Measurements from ENCODE around the gene FAM193A.
A peak's percentile ranks its signal among the peaks of the same experiment; 100 is the strongest.

Gene FAM193A

DNA sequence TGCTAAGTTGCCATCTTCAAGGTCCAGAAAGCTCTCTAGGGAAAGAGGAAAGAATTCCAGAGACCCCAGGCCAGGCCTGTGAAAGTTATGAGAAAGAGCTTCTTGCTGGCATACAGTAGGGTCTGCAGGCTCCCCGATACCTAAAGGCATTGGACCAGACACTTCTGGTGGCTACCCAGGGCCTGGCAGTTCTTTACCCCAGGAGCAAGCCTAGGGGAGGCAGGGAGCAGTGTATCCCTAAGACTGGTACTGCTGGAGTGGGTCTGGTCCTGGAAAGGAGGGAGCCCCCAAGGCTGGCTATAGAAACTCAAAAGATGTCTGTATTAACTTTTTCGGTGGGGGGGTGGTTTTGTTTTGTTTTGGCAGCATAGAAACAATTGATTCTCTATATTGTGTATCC, 19.8 kb upstream of the FAM193A start:
- Histone ChIP-seq H3K27ac (ENCODE audit: low read length, poor library complexity, severe bottlenecking) (no peak overlapping the region), H2BK5ac (ENCODE audit: low read depth, low read length, poor library complexity, severe bottlenecking) (no peak overlapping the region), H3K9ac (ENCODE audit: low read length) (no peak overlapping the region), H3K9me3 (ENCODE audit: control insufficient read depth, low read length) (no peaks in the 10 kb centered on the region), H3K36me3 (ENCODE audit: control insufficient read depth in 1 of 2, insufficient read depth in 2 of 2, low read depth in 1 of 2, low read length in 2 of 2) (peaks cover 53 to 66% of the 10 kb centered on the region in 2 experiments), H2BK120ac (ENCODE audit: low read depth, low read length) (no peak overlapping the region), H2BK12ac (ENCODE audit: low read length in 2 of 2) (no peak overlapping the region), H3K4me1 (ENCODE audit: control insufficient read depth, insufficient read depth, low read depth, low read length) (no peaks in the 10 kb centered on the region), H2AK5ac (ENCODE audit: low read length, severe bottlenecking) (no peak overlapping the region), H4K91ac (ENCODE audit: low read length) (no peak overlapping the region), H3K79me1 (replicated peaks; ENCODE audit: low read length, poor library complexity, severe bottlenecking) (peaks cover 25% of the 10 kb centered on the region), H3K4me3 (ENCODE audit: insufficient read depth in 1 of 2, low read depth in 1 of 2, low read length in 2 of 2) (no peak overlapping the region), H3K4ac (ENCODE audit: low read depth in 1 of 2, low read length in 2 of 2) (no peak overlapping the region), H3K27me3 (ENCODE audit: control insufficient read depth in 1 of 2, insufficient read depth in 1 of 2, low read length in 2 of 2) (no peaks in the 10 kb centered on the region), H2BK15ac (ENCODE audit: low read depth, poor library complexity, severe bottlenecking) (no peak overlapping the region), H3K23ac (ENCODE audit: low read length in 2 of 2) (no peak overlapping the region), H3K4me2 (ENCODE audit: low read length, poor library complexity, severe bottlenecking) (no peak overlapping the region), H3K14ac (ENCODE audit: low read length in 2 of 2) (no peak overlapping the region), H3K18ac (ENCODE audit: low read depth in 1 of 2, low read length in 2 of 2) (no peak overlapping the region), H2AFZ (ENCODE audit: low read depth, low read length) (no peak overlapping the region), H4K8ac (ENCODE audit: low read length) (no peak overlapping the region)
- no peak for DNase-seq
- 100% methylated on average over 1 of the region's 2 CpGs for WGBS

- Histone ChIP-seq H2BK15ac (ENCODE audit: low read depth, poor library complexity, severe bottlenecking) (no peak overlapping the region), H2BK12ac (ENCODE audit: low read length in 2 of 2) (no peak overlapping the region), H3K4ac (ENCODE audit: low read depth in 1 of 2, low read length in 2 of 2) (no peak overlapping the region), H2BK120ac (ENCODE audit: low read depth, low read length) (no peak overlapping the region), H3K36me3 (ENCODE audit: control insufficient read depth in 1 of 2, insufficient read depth in 2 of 2, low read depth in 1 of 2, low read length in 2 of 2) (peaks cover 0 to 2% of the 10 kb centered on the region in 2 experiments), H2BK5ac (ENCODE audit: low read depth, low read length, poor library complexity, severe bottlenecking) (no peak overlapping the region), H3K4me1 (ENCODE audit: control insufficient read depth, insufficient read depth, low read depth, low read length) (no peaks in the 10 kb centered on the region), H3K4me2 (ENCODE audit: low read length, poor library complexity, severe bottlenecking) (no peak overlapping the region), H3K79me1 (replicated peaks; ENCODE audit: low read length, poor library complexity, severe bottlenecking) (no peaks in the 10 kb centered on the region), H4K8ac (ENCODE audit: low read length) (no peak overlapping the region), H3K9me3 (ENCODE audit: control insufficient read depth, low read length) (no peaks in the 10 kb centered on the region), H3K27me3 (ENCODE audit: control insufficient read depth in 1 of 2, insufficient read depth in 1 of 2, low read length in 2 of 2) (no peaks in the 10 kb centered on the region), H2AK5ac (ENCODE audit: low read length, severe bottlenecking) (no peak overlapping the region), H3K14ac (ENCODE audit: low read length in 2 of 2) (no peak overlapping the region), H4K91ac (ENCODE audit: low read length) (no peak overlapping the region), H3K4me3 (ENCODE audit: insufficient read depth in 1 of 2, low read depth in 1 of 2, low read length in 2 of 2) (no peak overlapping the region), H2AFZ (ENCODE audit: low read depth, low read length) (no peak overlapping the region), H3K9ac (ENCODE audit: low read length) (no peak overlapping the region), H3K23ac (ENCODE audit: low read length in 2 of 2) (no peak overlapping the region), H3K27ac (ENCODE audit: low read length, poor library complexity, severe bottlenecking) (no peak overlapping the region), H3K18ac (ENCODE audit: low read depth in 1 of 2, low read length in 2 of 2) (no peak overlapping the region)
- 97% methylated on average over 8 of the region's 9 CpGs for WGBS
- no peak for DNase-seq
Measured at GRCh38 chr4:2526559-2526958, 9.9 kb upstream of the FAM193A start.

DNA sequence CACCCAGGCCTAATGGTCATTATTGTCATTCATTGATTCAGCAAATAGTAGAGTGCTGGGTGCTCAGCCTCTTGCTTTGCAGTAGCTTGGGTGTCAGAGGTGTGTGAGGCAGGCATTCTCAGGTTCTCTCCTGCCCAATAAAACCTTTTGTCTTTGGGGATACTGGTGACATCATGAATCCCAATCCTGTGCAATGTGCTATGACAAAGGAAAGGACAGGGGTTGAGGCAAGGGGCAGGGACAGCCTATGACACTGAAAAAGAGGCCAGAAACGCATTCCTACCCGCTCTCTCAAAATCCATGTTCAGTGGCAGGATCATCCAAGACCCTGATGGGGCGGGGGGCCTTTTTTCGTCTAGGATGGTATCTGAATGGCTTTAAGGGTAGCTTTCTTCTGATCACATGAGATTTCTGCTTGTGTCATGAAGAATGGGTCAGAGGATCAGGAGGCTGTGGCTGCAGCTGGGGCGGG, 1.5 kb upstream of the FAM193A start:
- Histone ChIP-seq H2AFZ (ENCODE audit: low read depth, low read length) (peak overlapping the region; percentile 20), H3K4ac (ENCODE audit: low read depth in 1 of 2, low read length in 2 of 2) (peak overlapping the region; percentile 91 to 98), H3K4me2 (ENCODE audit: low read length, poor library complexity, severe bottlenecking) (peak overlapping the region; percentile 73), H2BK5ac (ENCODE audit: low read depth, low read length, poor library complexity, severe bottlenecking) (no peak overlapping the region), H2BK15ac (ENCODE audit: low read depth, poor library complexity, severe bottlenecking) (no peak overlapping the region), H3K27me3 (ENCODE audit: control insufficient read depth in 1 of 2, insufficient read depth in 1 of 2, low read length in 2 of 2) (no peaks in the 10 kb centered on the region), H2AK5ac (ENCODE audit: low read length, severe bottlenecking) (peak overlapping the region; percentile 75), H2BK12ac (ENCODE audit: low read length in 2 of 2) (no peak overlapping the region), H3K9me3 (ENCODE audit: control insufficient read depth, low read length) (no peaks in the 10 kb centered on the region), H3K4me3 (ENCODE audit: insufficient read depth in 1 of 2, low read depth in 1 of 2, low read length in 2 of 2) (peak overlapping the region; percentile 80 to 90), H3K18ac (ENCODE audit: low read depth in 1 of 2, low read length in 2 of 2) (peak overlapping the region; percentile 43 to 96), H3K27ac (ENCODE audit: low read length, poor library complexity, severe bottlenecking) (no peak overlapping the region), H3K9ac (ENCODE audit: low read length) (peak overlapping the region; percentile 98), H3K36me3 (ENCODE audit: control insufficient read depth in 1 of 2, insufficient read depth in 2 of 2, low read depth in 1 of 2, low read length in 2 of 2) (no peaks in the 10 kb centered on the region), H4K91ac (ENCODE audit: low read length) (peak overlapping the region; percentile 73), H3K14ac (ENCODE audit: low read length in 2 of 2) (no peak overlapping the region), H3K23ac (ENCODE audit: low read length in 2 of 2) (no peak overlapping the region), H3K4me1 (ENCODE audit: control insufficient read depth, insufficient read depth, low read depth, low read length) (peaks cover 10% of the 10 kb centered on the region), H4K8ac (ENCODE audit: low read length) (peak overlapping the region; percentile 94), H3K79me1 (replicated peaks; ENCODE audit: low read length, poor library complexity, severe bottlenecking) (peaks cover 2% of the 10 kb centered on the region), H2BK120ac (ENCODE audit: low read depth, low read length) (peak overlapping the region; percentile 73)
- DNase-seq = no peak
- 68% methylated on average over 5 of the region's 5 CpGs for WGBS

DNA sequence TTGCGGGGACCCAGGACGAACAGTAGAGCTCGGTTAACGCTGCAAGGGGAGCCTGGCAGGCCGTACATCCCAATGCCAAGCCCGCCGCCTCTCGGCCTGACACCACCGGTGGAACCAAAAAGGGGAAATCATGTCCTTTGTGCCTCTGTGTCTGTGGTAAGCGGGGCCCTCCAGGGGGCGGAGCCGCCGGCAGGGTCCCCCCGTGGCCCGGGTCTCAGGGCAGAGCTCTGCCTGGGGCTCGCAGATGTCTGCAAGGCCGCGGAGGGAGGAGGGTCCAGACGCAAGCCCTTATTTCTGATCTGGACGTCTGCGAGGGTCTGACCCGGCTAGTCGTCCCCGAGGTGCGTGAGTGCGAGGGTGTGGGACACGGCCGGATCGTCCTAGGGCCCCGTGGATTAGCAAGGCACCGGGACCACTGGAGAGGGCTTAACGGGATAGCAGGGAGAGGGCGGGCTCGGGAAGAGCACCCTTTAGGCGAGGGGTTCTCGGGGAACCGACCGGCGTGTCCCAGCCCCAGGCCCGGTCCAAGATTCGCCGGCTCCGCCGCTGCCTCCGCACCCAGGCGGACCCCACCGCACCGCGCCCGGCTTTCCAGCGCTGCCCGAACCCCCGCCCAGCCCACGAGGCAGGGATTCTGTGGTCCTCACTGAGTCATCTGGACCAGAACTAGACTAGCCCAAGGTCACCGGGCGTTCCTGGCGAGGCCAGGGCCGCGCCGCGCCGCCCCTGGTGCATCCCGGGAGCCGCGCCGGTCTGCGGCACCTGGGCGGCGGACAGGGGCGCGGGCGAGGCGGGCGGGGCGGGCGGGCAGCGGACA, 863 bp upstream of the FAM193A start:
- Histone ChIP-seq H2AK5ac (ENCODE audit: low read length, severe bottlenecking) (no peak overlapping the region), H2BK5ac (ENCODE audit: low read depth, low read length, poor library complexity, severe bottlenecking) (no peak overlapping the region), H2BK12ac (ENCODE audit: low read length in 2 of 2) (peak overlapping the region in 1 of 2 experiments; percentile 69), H3K27ac (ENCODE audit: low read length, poor library complexity, severe bottlenecking) (peak overlapping the region; percentile 56), H3K79me1 (replicated peaks; ENCODE audit: low read length, poor library complexity, severe bottlenecking) (peaks cover 2% of the 10 kb centered on the region), H3K18ac (ENCODE audit: low read depth in 1 of 2, low read length in 2 of 2) (peak overlapping the region; percentile 38 to 96), H4K8ac (ENCODE audit: low read length) (peak overlapping the region; percentile 94), H3K4me2 (ENCODE audit: low read length, poor library complexity, severe bottlenecking) (peak overlapping the region; percentile 73), H3K4ac (ENCODE audit: low read depth in 1 of 2, low read length in 2 of 2) (peak overlapping the region; percentile 91 to 98), H3K23ac (ENCODE audit: low read length in 2 of 2) (no peak overlapping the region), H3K14ac (ENCODE audit: low read length in 2 of 2) (peak overlapping the region in 1 of 2 experiments; percentile 19), H3K36me3 (ENCODE audit: control insufficient read depth in 1 of 2, insufficient read depth in 2 of 2, low read depth in 1 of 2, low read length in 2 of 2) (no peaks in the 10 kb centered on the region), H4K91ac (ENCODE audit: low read length) (peak overlapping the region; percentile 73), H2BK120ac (ENCODE audit: low read depth, low read length) (peak overlapping the region; percentile 82), H3K27me3 (ENCODE audit: control insufficient read depth in 1 of 2, insufficient read depth in 1 of 2, low read length in 2 of 2) (no peaks in the 10 kb centered on the region), H3K4me3 (ENCODE audit: insufficient read depth in 1 of 2, low read depth in 1 of 2, low read length in 2 of 2) (peak overlapping the region; percentile 80 to 90), H2BK15ac (ENCODE audit: low read depth, poor library complexity, severe bottlenecking) (no peak overlapping the region), H3K4me1 (ENCODE audit: control insufficient read depth, insufficient read depth, low read depth, low read length) (peaks cover 11% of the 10 kb centered on the region), H3K9me3 (ENCODE audit: control insufficient read depth, low read length) (no peaks in the 10 kb centered on the region), H2AFZ (ENCODE audit: low read depth, low read length) (peak overlapping the region; percentile 95), H3K9ac (ENCODE audit: low read length) (peak overlapping the region; percentile 98)
- WGBS = 3% methylated on average over 58 of the region's 77 CpGs
- DNase-seq = peak; percentile 57
